ENCODE data around the gene CA11. TPM values are rescaled to one million over a fixed set of nuclear protein-coding genes. Genes with fewer than 3 reads are reported as not detected.

The CA11 gene
- total and polyA plus RNA-seq, 4 donors, result 0.88 to 13.0 (median 5.1) TPM

DNA sequence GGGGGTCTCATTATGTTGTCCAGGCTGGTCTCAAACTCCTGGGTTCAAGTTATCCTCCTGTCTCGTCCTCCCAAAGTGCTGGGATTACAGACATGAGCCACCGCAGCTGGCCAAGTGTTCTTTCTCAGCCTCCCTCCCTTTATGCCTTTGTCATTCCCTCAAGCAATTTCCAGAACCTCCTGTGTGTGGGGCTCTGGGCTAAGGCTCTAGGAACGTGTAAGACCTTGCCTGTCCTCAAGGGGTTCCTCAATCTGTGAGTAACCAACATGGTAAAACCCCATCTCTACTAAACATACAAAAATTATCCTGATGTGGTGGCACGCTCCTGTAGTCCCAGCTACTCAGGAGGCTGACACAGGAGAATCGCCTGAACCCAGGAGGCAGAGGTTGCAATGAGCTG lies 55.0 kb downstream of the CA11 start:
- no peak for ATAC-seq (ENCODE audit: insufficient read depth, low FRiP score)
- H3K4me3 ChIP-seq, result no peak overlapping the region
- H3K9me3 ChIP-seq (ENCODE audit: control insufficient read depth in 4 of 4, insufficient read depth in 3 of 4, low read length in 3 of 4), result no peaks in the 10 kb centered on the region
- no peak for TF ChIP-seq CTCF (IDR thresholded peaks at IDR 0.05; ENCODE audit: control extremely low read depth, extremely low read depth)
- WGBS, 2 donors, result 86% methylated on average over 5 of the region's 5 CpGs
- H3K27ac ChIP-seq (ENCODE audit: low read depth in 1 of 2, low read length in 1 of 2), result no peak overlapping the region
- H3K4me1 ChIP-seq (ENCODE audit: control insufficient read depth in 5 of 5, insufficient read depth in 5 of 5, low read length in 5 of 5), result peaks cover 0 to 7% (median 2%) of the 10 kb centered on the region in 5 donors
- H3K36me3 ChIP-seq (ENCODE audit: control insufficient read depth in 4 of 4, insufficient read depth in 4 of 4, low read length in 4 of 4), result no peaks in the 10 kb centered on the region
- H3K27me3 ChIP-seq (ENCODE audit: control insufficient read depth in 3 of 3, insufficient read depth in 3 of 3, low read length in 2 of 3), result no peaks in the 10 kb centered on the region
- H3K9ac ChIP-seq (ENCODE audit: insufficient read depth in 1 of 2, low read length in 2 of 2), result no peak overlapping the region
- no peak for DNase-seq

DNA sequence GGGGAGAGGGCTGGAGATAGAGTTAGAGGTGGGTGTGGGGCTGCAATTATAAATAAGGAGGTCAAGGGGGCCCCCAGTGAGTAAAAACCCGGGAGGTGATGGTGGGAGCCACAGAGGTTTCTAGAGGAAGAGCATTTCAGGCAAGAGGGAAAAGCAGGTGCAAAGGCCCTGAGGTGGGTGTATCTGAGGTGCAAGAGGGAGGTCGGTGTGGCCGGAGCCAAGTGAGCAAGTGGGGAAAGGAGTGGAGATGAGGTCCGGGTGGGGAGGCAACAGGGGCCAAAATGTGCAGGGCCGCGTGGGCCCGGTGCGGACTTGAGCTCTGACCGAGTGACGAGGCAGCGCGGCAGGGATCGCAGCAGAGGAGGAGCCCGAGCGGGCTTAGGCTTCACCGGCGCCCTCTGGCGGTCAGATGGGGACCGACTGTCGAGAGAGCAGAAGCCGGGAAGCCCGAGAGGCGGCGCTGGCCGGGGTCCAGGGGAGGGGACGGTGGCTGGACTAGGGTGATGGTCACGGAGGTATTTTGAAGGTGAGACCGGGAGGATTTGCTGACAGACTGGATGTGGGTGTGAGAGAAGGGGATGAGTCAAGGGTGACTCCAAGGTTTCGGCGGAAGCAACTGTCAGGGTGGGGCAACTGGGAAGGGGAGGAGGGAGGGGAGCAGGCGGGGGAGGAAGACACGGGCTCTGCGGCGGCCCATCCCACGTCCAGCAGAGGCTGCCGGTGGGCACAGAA lies 57.2 kb downstream of the CA11 start:
- H3K9ac ChIP-seq (ENCODE audit: insufficient read depth in 1 of 2, low read length in 2 of 2), result no peak overlapping the region
- DNase-seq (peak; percentile 84 to 88 (median 86)), ATAC-seq (ENCODE audit: insufficient read depth, low FRiP score) (peak; percentile 78)
- no peak overlapping the region for H3K4me3 ChIP-seq
- WGBS, 2 donors, result 4% methylated on average over 34 to 36 of the region's 36 CpGs
- peaks cover 0 to 4% (median 0%) of the 10 kb centered on the region in 4 donors for H3K9me3 ChIP-seq (ENCODE audit: control insufficient read depth in 4 of 4, insufficient read depth in 3 of 4, low read length in 3 of 4)
- peaks cover 0 to 8% (median 6%) of the 10 kb centered on the region in 5 donors for H3K4me1 ChIP-seq (ENCODE audit: control insufficient read depth in 5 of 5, insufficient read depth in 5 of 5, low read length in 5 of 5)
- peak; percentile 95 for TF ChIP-seq CTCF (IDR thresholded peaks at IDR 0.05; ENCODE audit: control extremely low read depth, extremely low read depth)
- H3K27ac ChIP-seq (ENCODE audit: low read depth in 1 of 2, low read length in 1 of 2), result peak overlapping the region in 1 of 2 donors; percentile 48
- H3K36me3 ChIP-seq (ENCODE audit: control insufficient read depth in 4 of 4, insufficient read depth in 4 of 4, low read length in 4 of 4), result no peaks in the 10 kb centered on the region
- no peaks in the 10 kb centered on the region for H3K27me3 ChIP-seq (ENCODE audit: control insufficient read depth in 3 of 3, insufficient read depth in 3 of 3, low read length in 2 of 3)

Other genes with a start within 250 kb of the CA11 start
- gene GRWD1, start 200.2 kb downstream of the CA11 start, total RNA-seq, result 10 to 100 TPM; 14.6 to 38.1 TPM
- gene GRWD1, start 200.2 kb downstream of the CA11 start, polyA plus RNA-seq, result 10 to 100 TPM in 1 of 2 donors, 1 to 10 TPM in 1; 8.9 to 29.2 TPM
- gene KCNJ14, start 190.6 kb downstream of the CA11 start, total RNA-seq, result under 1 TPM; 0.82 to 0.83 TPM
- gene KCNJ14, start 190.6 kb downstream of the CA11 start, polyA plus RNA-seq, result under 1 TPM; 0.21 to 0.35 TPM
- gene CYTH2, start 176.8 kb downstream of the CA11 start, total RNA-seq, result 10 to 100 TPM; 45.3 to 72.5 TPM
- 10 to 100 TPM; 44.1 to 53.1 TPM for gene CYTH2, start 176.8 kb downstream of the CA11 start, polyA plus RNA-seq
- 10 to 100 TPM in 1 of 2 donors, 1 to 10 TPM in 1; 3.1 to 10.7 TPM for gene LMTK3, start 134.4 kb downstream of the CA11 start, total RNA-seq
- gene LMTK3, start 134.4 kb downstream of the CA11 start, polyA plus RNA-seq, result 1 to 10 TPM; 1.9 to 6.5 TPM
- 10 to 100 TPM in 1 of 2 donors, 1 to 10 TPM in 1; 1.2 to 10.5 TPM for gene SULT2B1, start 94.0 kb downstream of the CA11 start, total RNA-seq
- 10 to 100 TPM; 10.9 to 22.9 TPM for gene SULT2B1, start 94.0 kb downstream of the CA11 start, polyA plus RNA-seq
- gene SPACA4, start 39.4 kb downstream of the CA11 start, total RNA-seq, result not detected
- under 1 TPM; 0.03 to 0.16 TPM for gene SPACA4, start 39.4 kb downstream of the CA11 start, polyA plus RNA-seq
- 10 to 100 TPM; 22.2 to 41.1 TPM for gene FAM83E, start 31.1 kb downstream of the CA11 start, total RNA-seq
- gene FAM83E, start 31.1 kb downstream of the CA11 start, polyA plus RNA-seq, result 10 to 100 TPM; 32.3 to 43.8 TPM
- gene RPL18, start 27.0 kb downstream of the CA11 start, total RNA-seq, result 1,000 to 10,000 TPM; 1,019 to 1,119 TPM
- 1,000 to 10,000 TPM; 1,696 to 3,542 TPM for gene RPL18, start 27.0 kb downstream of the CA11 start, polyA plus RNA-seq
- 10 to 100 TPM; 10.3 to 35.3 TPM for gene SPHK2, start 26.7 kb downstream of the CA11 start, total RNA-seq
- 10 to 100 TPM; 18.3 to 19.8 TPM for gene SPHK2, start 26.7 kb downstream of the CA11 start, polyA plus RNA-seq
- gene DBP, start 8.8 kb downstream of the CA11 start, total RNA-seq, result 10 to 100 TPM in 1 of 2 donors, 1 to 10 TPM in 1; 9.4 to 10.3 TPM
- gene DBP, start 8.8 kb downstream of the CA11 start, polyA plus RNA-seq, result 10 to 100 TPM in 1 of 2 donors, 1 to 10 TPM in 1; 6.8 to 16.8 TPM
- under 1 TPM; 0.26 to 0.28 TPM for gene NTN5, start 26.8 kb upstream of the CA11 start, total RNA-seq
- under 1 TPM; 0.11 to 0.28 TPM for gene NTN5, start 26.8 kb upstream of the CA11 start, polyA plus RNA-seq
- gene FUT2, start 49.8 kb upstream of the CA11 start, total RNA-seq, result 1 to 10 TPM in 1 of 2 donors, under 1 TPM in 1; 0.40 to 5.6 TPM
- 1 to 10 TPM; 4.4 to 6.5 TPM for gene FUT2, start 49.8 kb upstream of the CA11 start, polyA plus RNA-seq
- gene MAMSTR, start 73.5 kb upstream of the CA11 start, total RNA-seq, result 1 to 10 TPM; 1.3 to 1.5 TPM
- gene MAMSTR, start 73.5 kb upstream of the CA11 start, polyA plus RNA-seq, result 1 to 10 TPM in 1 of 2 donors, under 1 TPM in 1; 0.48 to 1.2 TPM
- 10 to 100 TPM; 26.2 to 32.8 TPM for gene RASIP1, start 94.4 kb upstream of the CA11 start, total RNA-seq
- 10 to 100 TPM; 24.7 to 37.9 TPM for gene RASIP1, start 94.4 kb upstream of the CA11 start, polyA plus RNA-seq
- 1 to 10 TPM; 1.2 to 3.1 TPM for gene IZUMO1, start 100.7 kb upstream of the CA11 start, total RNA-seq
- gene IZUMO1, start 100.7 kb upstream of the CA11 start, polyA plus RNA-seq, result 1 to 10 TPM in 1 of 2 donors, under 1 TPM in 1; 0.97 to 2.4 TPM
- 10 to 100 TPM in 1 of 2 donors, 1 to 10 TPM in 1; 5.1 to 12.4 TPM for gene FUT1, start 106.5 kb upstream of the CA11 start, total RNA-seq
- 1 to 10 TPM; 5.5 to 8.6 TPM for gene FUT1, start 106.5 kb upstream of the CA11 start, polyA plus RNA-seq
- gene FGF21, start 109.3 kb upstream of the CA11 start, total RNA-seq, result not detected
- gene FGF21, start 109.3 kb upstream of the CA11 start, polyA plus RNA-seq, result not detected
- gene BCAT2, start 164.8 kb upstream of the CA11 start, total RNA-seq, result 10 to 100 TPM; 36.5 to 93.7 TPM
- gene BCAT2, start 164.8 kb upstream of the CA11 start, polyA plus RNA-seq, result 10 to 100 TPM; 63.9 to 72.7 TPM
- gene HSD17B14, start 190.3 kb upstream of the CA11 start, total RNA-seq, result 10 to 100 TPM; 12.8 to 17.9 TPM
- 10 to 100 TPM in 1 of 2 donors, 1 to 10 TPM in 1; 9.0 to 39.1 TPM for gene HSD17B14, start 190.3 kb upstream of the CA11 start, polyA plus RNA-seq
- gene PLEKHA4, start 222.4 kb upstream of the CA11 start, total RNA-seq, result 10 to 100 TPM in 1 of 2 donors, 1 to 10 TPM in 1; 8.4 to 57.7 TPM
- 10 to 100 TPM; 19.3 to 22.0 TPM for gene PLEKHA4, start 222.4 kb upstream of the CA11 start, polyA plus RNA-seq
- 100 to 1,000 TPM; 101 to 104 TPM for gene PPP1R15A, start 226.2 kb upstream of the CA11 start, total RNA-seq
- gene PPP1R15A, start 226.2 kb upstream of the CA11 start, polyA plus RNA-seq, result 100 to 1,000 TPM; 203 to 208 TPM